Germinal center (tissue), 1 donor: Measurements from ENCODE around the gene TMCO4.
"Not testable (repeated sequence)": the region's sequence is repeated elsewhere in the genome, so short reads cannot be mapped to it uniquely, and the experiment has no call there.

Experiments used
- DNase-seq: peaks from one replicate; pipeline ENCODE4 v3.0.0; 2012; ENCODE audit warnings: mixed read lengths, low spot score

The TMCO4 gene

GRCh38 chr1:19799230-19800075 is at the start of gene TMCO4:
Gene TMCO4 (minus strand): TSS chr1:19799916. CDS start chr1:19780758, 19,158 bp downstream.
- DNase-seq, result peak; percentile 67

- not testable (repeated sequence) for DNase-seq
Measured at GRCh38 chr1:19849307-19849706, 49.6 kb upstream of the TMCO4 start.

- DNase-seq, result not testable (repeated sequence)
Measured at GRCh38 chr1:19847334-19847733, 47.6 kb upstream of the TMCO4 start.

- DNase-seq, result no peak
Measured at GRCh38 chr1:19846338-19846737, 46.6 kb upstream of the TMCO4 start.

GRCh38 chr1:19845555-19845954 is 45.8 kb upstream of the TMCO4 start:
- no peak for DNase-seq

- DNase-seq, result no peak
Measured at GRCh38 chr1:19844731-19845495, 45.2 kb upstream of the TMCO4 start.

- no peak for DNase-seq
Measured at GRCh38 chr1:19840228-19840627, 40.5 kb upstream of the TMCO4 start.

GRCh38 chr1:19837866-19838265 is 38.1 kb upstream of the TMCO4 start:
- no peak for DNase-seq

GRCh38 chr1:19835578-19835977 is 35.9 kb upstream of the TMCO4 start:
- DNase-seq, result no peak

GRCh38 chr1:19831441-19831840 is 31.7 kb upstream of the TMCO4 start:
- DNase-seq, result no peak

GRCh38 chr1:19828546-19828945 is 28.8 kb upstream of the TMCO4 start:
- no peak for DNase-seq

GRCh38 chr1:19825298-19825697 is 25.6 kb upstream of the TMCO4 start:
- no peak for DNase-seq

- no peak for DNase-seq
Measured at GRCh38 chr1:19824541-19824940, 24.8 kb upstream of the TMCO4 start.

- no peak for DNase-seq
Measured at GRCh38 chr1:19824036-19824435, 24.3 kb upstream of the TMCO4 start.

- DNase-seq, result no peak
Measured at GRCh38 chr1:19819701-19820100, 20.0 kb upstream of the TMCO4 start.

GRCh38 chr1:19818324-19818723 is 18.6 kb upstream of the TMCO4 start:
- no peak for DNase-seq

GRCh38 chr1:19817160-19817559 is 17.4 kb upstream of the TMCO4 start:
- no peak for DNase-seq

GRCh38 chr1:19816737-19817086 is 17.0 kb upstream of the TMCO4 start:
- DNase-seq, result not testable (repeated sequence)

GRCh38 chr1:19815801-19816736 is 16.4 kb upstream of the TMCO4 start:
- peak; percentile 33 for DNase-seq

GRCh38 chr1:19814681-19815503 is 15.2 kb upstream of the TMCO4 start, which contains the start of gene RNF186:
Gene RNF186 (minus strand): TSS chr1:19815283. CDS start chr1:19815101, 182 bp downstream.
- DNase-seq, result no peak

GRCh38 chr1:19814244-19814661 is 14.5 kb upstream of the TMCO4 start:
- DNase-seq, result no peak
